Activated CD8-positive, alpha-beta memory T cell treated with anti-CD3 and anti-CD28 coated beads, Interleukin-2, amount 50 U/mL, for 24 hours (primary cell): ENCODE data around the gene SCIMP.
"Not testable (repeated sequence)": the region's sequence is repeated elsewhere in the genome, so short reads cannot be mapped to it uniquely, and the experiment has no call there.

Experiments
- DNase-seq: peaks from one replicate; pipeline ENCODE4 v3.0.0-alpha.2; 2020; ENCODE audit errors: extremely low read depth

The SCIMP gene

DNA sequence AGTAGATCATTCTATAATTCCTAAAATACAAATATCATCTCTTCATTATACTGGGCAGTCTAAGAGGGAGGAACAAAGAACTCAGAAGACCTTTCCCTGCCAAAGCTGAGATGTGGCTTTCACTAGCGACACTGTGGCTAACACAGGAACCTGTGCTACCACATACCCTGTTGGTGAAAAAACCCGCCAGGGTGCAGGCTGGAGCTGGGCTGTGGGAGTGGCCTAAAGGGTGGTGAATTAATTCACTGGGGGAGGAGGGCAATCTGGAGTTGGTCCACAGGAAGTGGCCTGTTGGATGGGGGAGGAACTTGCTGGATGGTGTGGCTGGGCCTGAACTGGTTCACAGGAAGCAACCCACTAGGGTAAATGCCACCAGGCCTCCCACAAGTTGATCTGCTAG is 50.4 kb downstream of the SCIMP start:
- peak; percentile 4 for DNase-seq

GRCh38 chr17:5183410-5183793 is 51.3 kb downstream of the SCIMP start:
- no peak for DNase-seq

DNA sequence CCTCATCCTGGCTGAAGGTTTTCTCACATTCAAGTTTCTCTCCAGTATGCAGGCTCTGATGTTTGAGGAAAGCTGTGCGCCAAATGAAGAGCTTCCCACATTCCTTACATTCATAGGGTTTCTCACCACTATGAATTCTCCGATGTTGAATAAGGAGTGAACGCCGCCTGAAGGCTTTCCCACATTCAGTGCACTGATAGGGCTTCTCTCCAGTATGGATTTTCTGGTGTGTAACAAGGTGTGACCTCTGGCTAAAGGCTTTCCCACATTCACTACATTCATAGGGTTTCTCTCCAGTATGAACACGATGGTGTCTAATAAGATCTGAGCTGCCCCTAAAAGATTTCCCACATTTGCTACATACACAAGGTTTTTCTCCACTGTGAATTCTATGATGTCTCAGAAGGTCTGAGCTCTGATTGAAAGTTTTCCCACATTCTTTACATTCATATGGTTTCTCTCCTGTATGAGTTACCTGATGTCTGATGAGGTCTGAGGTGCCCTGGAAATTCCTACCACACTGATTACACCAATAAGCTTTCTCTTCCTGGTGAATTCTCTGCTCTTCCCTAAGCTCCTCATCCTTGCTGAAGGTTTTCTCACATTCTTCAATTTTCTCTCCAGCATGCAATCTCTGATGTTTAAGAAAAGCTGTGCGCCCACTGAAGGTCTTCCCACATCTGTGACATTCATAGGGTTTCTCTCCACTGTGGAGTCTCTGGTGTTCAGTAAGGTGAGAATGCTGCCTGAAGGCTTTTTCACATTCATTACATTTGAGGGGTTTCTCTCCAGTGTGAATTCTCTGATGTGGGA is 51.9 kb downstream of the SCIMP start:
- DNase-seq = no peak

DNA sequence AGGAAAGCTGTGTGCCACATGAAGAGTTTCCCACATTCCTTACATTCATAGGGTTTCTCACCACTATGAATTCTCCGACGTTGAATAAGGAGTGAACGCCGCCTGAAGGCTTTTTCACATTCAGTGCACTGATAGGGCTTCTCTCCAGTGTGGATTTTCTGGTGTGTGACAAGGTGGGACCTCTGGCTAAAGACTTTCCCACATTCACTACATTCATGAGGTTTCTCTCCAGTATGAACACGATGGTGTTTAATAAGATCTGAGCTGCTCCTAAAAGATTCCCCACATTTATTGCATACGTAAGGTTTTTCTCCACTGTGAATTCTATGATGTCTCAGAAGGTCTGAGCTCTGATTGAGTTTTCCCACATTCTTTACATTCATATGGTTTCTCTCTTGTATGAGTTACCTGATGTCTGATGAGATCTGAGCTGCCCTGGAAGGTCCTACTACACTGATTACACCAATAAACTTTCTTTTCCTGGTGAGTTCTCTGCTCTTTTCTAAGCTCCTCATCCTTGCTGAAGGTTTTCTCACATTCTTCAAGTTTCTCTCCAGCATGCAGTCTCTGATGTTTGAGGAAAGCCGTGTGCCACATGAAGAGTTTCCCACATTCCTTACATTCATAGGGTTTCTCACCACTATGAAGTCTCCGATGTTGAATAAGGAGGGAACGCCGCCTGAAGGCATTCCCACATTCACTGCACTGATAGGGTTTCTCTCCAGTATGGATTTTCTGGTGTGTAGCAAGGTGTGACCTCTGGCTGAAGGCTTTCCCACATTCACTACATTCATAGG is 53.0 kb downstream of the SCIMP start:
- no peak for DNase-seq

GRCh38 chr17:5179003-5179402 is 55.7 kb downstream of the SCIMP start:
- DNase-seq = no peak

DNA sequence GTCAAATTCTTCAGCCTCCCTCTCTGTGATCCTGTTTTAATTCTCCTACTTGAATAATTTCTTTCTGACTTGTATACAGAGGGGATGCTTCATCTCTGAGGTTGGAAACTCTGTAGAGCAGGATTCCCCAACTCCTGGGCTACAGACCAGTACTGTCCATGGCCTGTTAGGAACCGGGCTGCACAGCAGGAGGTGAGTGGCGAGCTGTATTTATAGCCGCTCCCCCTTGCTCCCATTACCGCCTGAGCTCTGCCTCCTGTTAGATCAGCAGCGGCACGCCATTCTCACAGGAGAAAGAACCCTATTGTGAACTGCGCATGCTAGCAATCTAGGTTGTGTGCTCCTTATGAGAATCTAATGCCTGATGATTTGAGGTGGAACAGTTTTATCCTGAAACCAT is 59.6 kb downstream of the SCIMP start:
- not testable (repeated sequence) for DNase-seq

DNA sequence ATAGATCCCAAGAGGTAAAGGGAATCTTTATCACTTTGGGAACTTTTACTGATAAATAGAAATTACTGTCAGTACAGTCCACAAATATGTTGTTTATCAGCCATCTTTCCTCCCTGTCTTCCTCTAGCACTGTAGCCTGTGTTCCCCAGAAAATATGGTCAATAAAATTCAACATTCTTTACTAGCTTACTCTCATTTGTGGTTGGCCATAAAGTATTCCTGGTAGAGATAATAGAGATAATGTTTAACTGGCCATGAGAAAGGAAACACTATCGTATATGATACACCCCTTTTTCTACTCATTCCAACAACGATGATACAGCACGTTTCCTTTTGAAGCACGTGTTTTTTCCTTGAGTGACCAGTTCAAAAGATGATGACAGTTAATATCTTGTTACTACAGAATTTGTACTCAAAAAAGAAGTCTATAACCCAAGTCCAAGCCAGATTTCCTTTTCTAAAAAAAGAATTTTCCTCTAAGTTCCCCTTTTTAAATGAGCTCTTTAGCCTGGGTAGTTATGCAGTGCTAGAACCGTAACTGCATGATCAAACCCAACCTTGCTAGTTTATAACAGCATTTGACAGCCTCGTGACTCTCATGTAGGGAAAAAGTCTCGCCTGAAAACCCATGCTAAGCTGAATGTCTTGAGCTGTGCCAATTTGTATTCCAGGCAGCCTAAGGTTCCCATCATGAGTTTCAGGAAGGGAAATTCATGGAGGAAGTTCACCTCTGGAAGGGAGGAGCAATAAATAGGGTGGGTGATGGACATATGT is 68.7 kb downstream of the SCIMP start:
- not testable (repeated sequence) for DNase-seq

DNA sequence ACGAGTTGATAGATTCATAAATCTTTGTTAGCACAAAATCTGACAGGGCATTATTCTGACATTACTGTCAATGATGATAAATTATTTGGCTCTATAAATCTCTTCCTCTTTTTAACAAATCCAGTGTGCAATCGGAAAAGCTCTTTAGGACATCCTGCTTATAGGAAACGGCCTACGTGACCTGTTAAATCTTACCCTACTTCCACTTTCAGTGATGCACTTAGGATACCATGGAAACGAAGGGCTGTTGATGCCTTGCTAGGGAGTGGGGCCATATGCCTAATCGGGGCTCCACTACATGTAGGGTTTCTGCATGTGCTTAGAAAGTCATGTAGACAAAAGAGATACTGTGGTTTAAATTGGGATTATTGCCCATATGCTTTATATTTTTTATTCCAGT is 70.2 kb downstream of the SCIMP start:
- no peak for DNase-seq

GRCh38 chr17:5161793-5162192 is 72.9 kb downstream of the SCIMP start:
- not testable (repeated sequence) for DNase-seq

- not testable (repeated sequence) for DNase-seq
Observed at GRCh38 chr17:5160702-5161101, 74.0 kb downstream of the SCIMP start.
